Stimulated activated naive B cell treated with anti-CD40 and anti-IgM and Interleukin-4, amounts not matched to agents 10 μg/mL and 1 μg/mL and 100 μg/mL, for 72 hours (primary cell): ENCODE results near the gene MBTPS1.

ENCODE experiments used
- ATAC-seq, 2 donors: fragments of 150-1000 bp; cut with Tn5 transposase; replicated peaks; 2 replicates each; pipeline ENCODE4 v1.10.0; 2021; ENCODE audit warnings: moderate library complexity in 1 of 2
- DNase-seq: peaks from one replicate; pipeline ENCODE4 v3.0.0; 2021
- H3K27ac Mint-ChIP-seq: one replicate; pipeline ENCODE4 v1.8.0; 2022; ENCODE audit warnings: mild to moderate bottlenecking, mixed read lengths
- H3K27me3 Mint-ChIP-seq, 2 donors: one replicate each; pipeline ENCODE4 v1.8.0; 2022; ENCODE audit warnings: mixed read lengths in 2 of 2
- H3K36me3 Mint-ChIP-seq, 2 donors: one replicate each; pipeline ENCODE4 v1.8.0; 2022; ENCODE audit warnings: mixed read lengths in 2 of 2, mild to moderate bottlenecking in 1 of 2
- H3K4me1 Mint-ChIP-seq, 2 donors: one replicate each; pipeline ENCODE4 v1.8.0; 2022; ENCODE audit warnings: mixed read lengths in 2 of 2, mild to moderate bottlenecking in 1 of 2
- H3K4me3 Mint-ChIP-seq, 2 donors: one replicate each; pipeline ENCODE4 v1.8.0; 2022; ENCODE audit warnings: mild to moderate bottlenecking in 2 of 2, mixed read lengths in 2 of 2, moderate library complexity in 1 of 2
- H3K9me3 Mint-ChIP-seq, 2 donors: one replicate each; pipeline ENCODE4 v1.8.0; 2022; ENCODE audit warnings: mixed read lengths in 2 of 2, mild to moderate bottlenecking in 1 of 2

Gene MBTPS1

DNA sequence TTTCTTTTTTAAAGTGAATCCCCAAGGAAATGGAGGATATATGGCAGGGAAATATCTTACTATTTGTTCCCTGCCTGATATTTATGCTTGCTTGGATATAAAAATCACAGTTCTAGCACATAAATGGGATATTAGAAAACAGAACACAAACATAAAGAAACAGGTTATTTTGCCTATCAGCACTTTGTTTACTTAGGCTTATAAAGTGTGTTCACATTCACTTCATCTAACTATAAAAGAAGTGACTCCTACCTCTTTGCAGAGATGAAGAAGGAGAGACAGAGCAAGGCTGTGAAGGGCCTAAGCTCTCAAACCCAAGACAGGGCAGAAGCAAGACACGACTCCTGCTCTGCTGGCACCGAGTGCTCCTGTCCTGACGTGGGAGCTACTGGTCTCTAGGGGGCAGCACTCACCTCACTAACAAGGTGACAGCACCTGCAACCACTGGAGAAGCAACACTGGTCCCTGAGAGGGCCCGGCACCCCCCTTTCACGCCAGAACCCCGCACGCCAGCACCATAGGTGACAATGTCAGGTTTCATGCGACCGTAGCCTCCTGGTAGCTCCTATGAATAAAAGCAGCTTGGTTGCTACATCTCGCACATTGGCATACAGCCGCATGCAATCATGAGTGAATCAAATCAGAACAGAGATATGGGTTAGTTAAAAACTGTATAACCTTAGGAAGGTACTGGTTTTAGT lies 32.0 kb downstream of the MBTPS1 start:
- Mint-ChIP-seq H3K9me3 (no peaks in the 10 kb centered on the region), H3K27me3 (no peaks in the 10 kb centered on the region), H3K4me1 (peaks cover 35 to 46% of the 10 kb centered on the region in 2 donors), H3K27ac (no peak overlapping the region), H3K4me3 (no peak overlapping the region), H3K36me3 (peaks cover 56 to 73% of the 10 kb centered on the region in 2 donors)
- DNase-seq (peak; percentile 46), ATAC-seq (peak; percentile 48 to 56)

DNA sequence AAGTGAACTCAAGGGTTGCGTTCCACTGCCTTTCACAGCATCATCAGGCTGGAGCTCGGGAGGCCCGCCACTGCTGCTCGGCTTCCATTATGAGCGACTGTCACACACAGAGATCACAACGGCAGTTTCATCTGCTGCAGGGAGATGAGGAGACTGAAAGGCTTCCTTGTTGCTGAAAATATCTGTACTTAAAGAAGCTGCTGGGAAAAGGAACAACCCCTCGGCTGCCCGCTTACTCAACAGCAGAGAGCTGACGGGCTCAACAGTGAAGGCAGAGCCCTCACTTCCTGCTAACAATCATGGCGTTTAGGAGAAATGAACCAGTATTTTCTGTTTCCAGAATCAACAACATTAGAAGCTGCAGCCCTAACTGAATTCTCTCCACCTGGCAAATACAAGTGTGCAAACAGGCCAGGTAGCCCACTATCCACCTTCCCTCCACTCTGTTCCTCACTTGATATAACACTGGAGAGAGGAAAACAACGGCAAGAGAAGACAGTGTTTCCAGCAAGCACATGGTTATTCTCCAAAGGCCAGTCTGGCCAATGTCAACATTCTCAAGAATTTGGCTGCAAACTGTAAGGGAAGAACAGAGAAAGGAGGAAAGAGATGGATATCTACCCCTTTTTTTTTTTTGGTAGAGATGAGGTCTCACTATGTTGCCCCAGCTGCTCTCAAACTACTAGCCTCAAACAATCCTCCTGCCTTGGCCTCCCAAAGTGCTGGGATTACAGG lies 33.7 kb downstream of the MBTPS1 start:
- no peak for DNase-seq
- no peak overlapping the region for H3K27ac Mint-ChIP-seq
- peaks cover 53 to 74% of the 10 kb centered on the region in 2 donors for H3K36me3 Mint-ChIP-seq
- no peak for ATAC-seq
- no peak overlapping the region for H3K4me3 Mint-ChIP-seq
- no peaks in the 10 kb centered on the region for H3K9me3 Mint-ChIP-seq
- H3K4me1 Mint-ChIP-seq: peaks cover 22 to 31% of the 10 kb centered on the region in 2 donors
- no peaks in the 10 kb centered on the region for H3K27me3 Mint-ChIP-seq

DNA sequence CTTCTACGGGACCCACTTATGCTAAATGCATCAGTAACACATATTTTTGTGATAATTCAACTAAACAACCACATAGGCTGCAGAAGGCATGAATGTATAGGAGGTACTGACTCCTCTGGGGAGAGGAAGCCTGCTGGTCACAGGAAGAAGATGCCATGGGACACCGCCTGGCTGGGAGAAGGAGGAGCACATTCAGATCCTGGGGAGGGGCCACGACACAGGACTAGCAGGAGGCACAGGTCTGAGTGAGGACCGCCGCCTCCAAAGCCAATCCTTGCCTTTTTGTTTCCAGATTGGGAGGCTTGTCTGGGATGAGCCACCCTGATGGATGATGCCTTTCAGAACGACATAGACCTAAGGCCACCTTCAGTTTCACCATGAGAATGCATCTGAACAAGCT lies 34.6 kb downstream of the MBTPS1 start:
- H3K27ac Mint-ChIP-seq: no peak overlapping the region
- no peak for ATAC-seq
- peaks cover 56 to 76% of the 10 kb centered on the region in 2 donors for H3K36me3 Mint-ChIP-seq
- no peaks in the 10 kb centered on the region for H3K9me3 Mint-ChIP-seq
- H3K27me3 Mint-ChIP-seq: no peaks in the 10 kb centered on the region
- H3K4me3 Mint-ChIP-seq: no peak overlapping the region
- peaks cover 20 to 23% of the 10 kb centered on the region in 2 donors for H3K4me1 Mint-ChIP-seq
- DNase-seq: no peak

DNA sequence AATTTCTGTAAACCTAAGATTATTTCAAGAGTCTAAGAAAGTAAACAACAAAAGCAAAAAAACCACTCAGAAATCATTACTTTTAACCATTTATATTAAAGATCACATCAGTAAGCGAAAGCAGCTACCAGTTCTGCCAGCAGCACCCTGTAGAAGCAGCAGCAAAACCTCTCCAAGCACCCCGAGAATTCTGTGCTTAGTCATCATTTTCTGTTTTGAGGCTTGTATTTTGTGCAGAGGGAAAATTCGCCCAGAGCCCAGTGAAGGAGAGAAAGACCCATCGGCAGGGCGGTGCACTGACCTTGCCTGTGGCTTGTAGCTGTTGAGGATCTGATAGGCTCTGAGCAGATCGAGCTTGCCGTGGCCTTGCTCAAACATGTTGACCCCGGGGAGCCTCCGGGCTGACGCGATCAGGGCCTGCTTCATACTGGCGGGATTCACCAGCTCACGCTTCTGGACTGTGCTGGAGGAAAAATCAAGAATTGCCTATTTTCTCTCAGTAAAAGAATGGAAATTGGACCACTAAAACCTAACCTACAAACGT lies 35.2 kb downstream of the MBTPS1 start:
- Mint-ChIP-seq H3K36me3 (peaks cover 53 to 78% of the 10 kb centered on the region in 2 donors), H3K9me3 (no peaks in the 10 kb centered on the region), H3K4me1 (peaks cover 15 to 17% of the 10 kb centered on the region in 2 donors), H3K27me3 (no peaks in the 10 kb centered on the region), H3K27ac (no peak overlapping the region), H3K4me3 (no peak overlapping the region)
- no peak for ATAC-seq
- DNase-seq: no peak

DNA sequence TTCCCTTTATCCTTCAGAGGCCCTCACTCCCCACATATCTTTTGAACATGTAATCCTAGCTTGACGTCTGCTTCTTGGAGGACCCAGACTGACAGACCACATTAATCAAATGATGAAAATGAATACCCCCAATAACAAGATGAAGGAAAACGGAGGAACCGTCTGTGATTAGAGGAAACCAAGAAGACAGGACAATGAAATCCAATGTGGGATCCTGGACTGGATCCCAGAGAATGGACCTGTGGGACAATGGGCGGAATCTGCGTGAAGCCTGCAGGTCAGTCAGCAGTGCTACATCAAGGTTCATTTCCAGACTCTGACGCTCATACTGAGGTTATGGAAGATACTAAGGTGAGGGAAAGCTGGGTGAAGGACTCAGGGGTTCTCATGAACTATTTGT lies 35.9 kb downstream of the MBTPS1 start:
- DNase-seq (no peak), ATAC-seq (no peak)
- Mint-ChIP-seq H3K4me1 (peaks cover 8 to 10% of the 10 kb centered on the region in 2 donors), H3K27ac (no peak overlapping the region), H3K36me3 (peaks cover 49 to 75% of the 10 kb centered on the region in 2 donors), H3K27me3 (no peaks in the 10 kb centered on the region), H3K4me3 (no peak overlapping the region), H3K9me3 (no peaks in the 10 kb centered on the region)

DNA sequence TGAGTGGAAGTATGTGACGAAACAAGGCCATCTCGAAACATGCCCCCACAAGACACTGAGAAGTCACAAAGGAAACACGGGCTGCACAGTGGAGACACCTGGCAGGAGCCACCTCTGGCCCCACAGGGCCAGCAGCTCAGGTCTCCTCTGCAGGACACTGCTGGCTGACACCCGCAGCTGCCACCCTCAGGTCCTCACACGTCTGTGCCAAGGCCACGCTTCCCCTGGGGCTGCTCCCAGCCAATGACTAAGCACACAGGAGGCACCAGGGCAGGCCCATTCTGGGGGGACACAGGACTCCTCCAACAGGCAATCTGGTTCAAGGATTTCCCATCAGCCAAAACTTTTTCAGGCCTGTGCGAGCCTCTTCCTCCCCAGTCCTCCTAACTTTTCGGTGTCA lies 36.4 kb downstream of the MBTPS1 start:
- H3K27ac Mint-ChIP-seq: no peak overlapping the region
- no peaks in the 10 kb centered on the region for H3K9me3 Mint-ChIP-seq
- H3K36me3 Mint-ChIP-seq: peaks cover 54 to 79% of the 10 kb centered on the region in 2 donors

DNA sequence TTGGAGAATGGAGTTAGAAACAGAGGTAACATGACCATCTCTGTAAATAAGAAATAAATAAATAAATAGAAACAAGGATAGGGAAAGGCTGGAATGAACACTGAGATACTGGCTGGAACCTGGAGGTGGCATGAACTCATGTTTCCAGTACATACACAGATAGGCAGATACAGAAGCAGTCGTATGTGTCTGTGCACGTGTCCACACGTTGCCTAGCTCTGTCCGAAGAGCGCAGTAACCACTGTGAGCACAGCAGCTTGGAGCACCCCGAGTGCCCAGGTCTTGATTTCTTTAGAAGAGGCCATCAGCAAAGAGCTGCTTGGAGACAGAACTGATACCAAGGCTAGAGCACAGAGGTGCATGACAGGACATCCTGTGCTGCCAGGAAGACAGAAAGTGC lies 37.1 kb downstream of the MBTPS1 start:
- Mint-ChIP-seq H3K27ac (no peak overlapping the region), H3K27me3 (no peaks in the 10 kb centered on the region), H3K4me1 (peaks cover 1 to 3% of the 10 kb centered on the region in 2 donors)

More for the DNA sequence above, 36.4 kb downstream of the MBTPS1 start:
- no peak for ATAC-seq
- peaks cover 7 to 8% of the 10 kb centered on the region in 2 donors for H3K4me1 Mint-ChIP-seq
- no peak for DNase-seq
- no peaks in the 10 kb centered on the region for H3K27me3 Mint-ChIP-seq
- H3K4me3 Mint-ChIP-seq: no peak overlapping the region

DNA sequence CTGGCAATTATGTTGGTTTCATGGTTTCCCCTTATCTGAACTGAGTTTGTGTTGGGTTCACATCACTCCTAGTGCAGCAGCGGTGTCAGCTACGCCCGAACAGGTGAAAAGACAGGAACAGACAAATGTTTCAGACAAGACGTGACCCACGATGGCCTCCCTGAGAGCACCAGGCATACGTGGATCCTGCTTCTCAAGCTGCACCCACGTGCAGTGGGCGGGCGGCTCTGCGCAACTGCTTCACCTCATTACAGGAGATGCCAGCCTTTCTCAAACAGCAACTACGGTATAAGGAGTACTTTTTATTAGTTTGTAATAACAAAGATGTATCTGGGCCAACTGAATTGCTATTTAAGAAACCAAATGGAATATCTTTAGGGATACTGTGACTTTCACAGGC lies 41.4 kb downstream of the MBTPS1 start:
- DNase-seq: no peak
- Mint-ChIP-seq H3K9me3 (no peaks in the 10 kb centered on the region), H3K27me3 (no peaks in the 10 kb centered on the region), H3K4me1 (peaks cover 0 to 3% of the 10 kb centered on the region in 2 donors), H3K27ac (no peak overlapping the region), H3K36me3 (peaks cover 51 to 75% of the 10 kb centered on the region in 2 donors), H3K4me3 (no peak overlapping the region)
- ATAC-seq: no peak

More for the DNA sequence above, 37.1 kb downstream of the MBTPS1 start:
- ATAC-seq (no peak), DNase-seq (no peak)
- Mint-ChIP-seq H3K9me3 (no peaks in the 10 kb centered on the region), H3K4me3 (no peak overlapping the region), H3K36me3 (peaks cover 61 to 86% of the 10 kb centered on the region in 2 donors)

DNA sequence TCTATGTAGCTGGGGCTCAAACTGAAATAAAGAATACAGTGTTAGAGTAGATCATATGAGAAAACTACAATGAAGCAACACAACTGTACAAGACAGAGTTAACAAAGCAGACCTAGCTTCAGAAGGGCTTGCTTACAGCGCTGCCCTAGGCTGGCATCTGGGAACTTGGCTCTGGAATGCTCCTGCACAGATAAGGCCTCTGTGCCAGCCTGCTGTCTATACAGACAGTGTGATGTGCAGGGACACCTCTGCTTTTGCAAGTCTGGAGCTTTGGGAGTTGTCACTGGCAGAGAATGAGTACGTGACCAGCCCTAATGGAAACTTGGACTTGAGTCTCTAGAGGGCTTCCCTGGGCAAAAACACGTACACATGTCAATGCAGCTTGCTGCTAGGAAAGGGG lies 42.0 kb downstream of the MBTPS1 start:
- H3K27ac Mint-ChIP-seq: no peak overlapping the region

DNA sequence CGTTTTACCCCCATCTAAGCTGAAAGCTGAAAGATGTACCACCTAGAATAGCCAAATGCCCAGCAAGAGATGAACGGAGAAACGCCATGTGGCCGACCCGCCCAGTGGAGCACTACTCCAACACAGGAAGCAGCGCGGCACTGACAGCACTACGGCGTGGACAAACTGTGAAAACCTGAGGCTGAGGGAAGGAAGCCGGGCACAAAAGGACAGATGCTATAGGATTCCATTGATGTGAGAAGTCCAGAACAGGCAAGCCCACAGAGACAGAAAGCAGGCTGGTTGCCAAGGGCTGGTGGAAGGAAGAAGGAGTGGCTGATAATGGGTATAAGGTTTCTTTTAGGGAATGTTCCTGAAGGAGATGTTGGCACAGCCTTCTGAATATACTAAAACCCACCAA lies 44.7 kb downstream of the MBTPS1 start:
- no peak for DNase-seq
- peaks cover 0 to 11% of the 10 kb centered on the region in 2 donors for H3K4me1 Mint-ChIP-seq
- no peak overlapping the region for H3K4me3 Mint-ChIP-seq
- no peaks in the 10 kb centered on the region for H3K9me3 Mint-ChIP-seq
- peaks cover 44 to 67% of the 10 kb centered on the region in 2 donors for H3K36me3 Mint-ChIP-seq
- no peak overlapping the region for H3K27ac Mint-ChIP-seq
- no peak for ATAC-seq
- H3K27me3 Mint-ChIP-seq: no peaks in the 10 kb centered on the region

More for the DNA sequence above, 42.0 kb downstream of the MBTPS1 start:
- DNase-seq (no peak), ATAC-seq (no peak)
- H3K36me3 Mint-ChIP-seq: peaks cover 46 to 71% of the 10 kb centered on the region in 2 donors
- H3K4me1 Mint-ChIP-seq: peaks cover 2 to 3% of the 10 kb centered on the region in 2 donors
- no peak overlapping the region for H3K4me3 Mint-ChIP-seq
- no peaks in the 10 kb centered on the region for H3K9me3 Mint-ChIP-seq
- no peaks in the 10 kb centered on the region for H3K27me3 Mint-ChIP-seq

DNA sequence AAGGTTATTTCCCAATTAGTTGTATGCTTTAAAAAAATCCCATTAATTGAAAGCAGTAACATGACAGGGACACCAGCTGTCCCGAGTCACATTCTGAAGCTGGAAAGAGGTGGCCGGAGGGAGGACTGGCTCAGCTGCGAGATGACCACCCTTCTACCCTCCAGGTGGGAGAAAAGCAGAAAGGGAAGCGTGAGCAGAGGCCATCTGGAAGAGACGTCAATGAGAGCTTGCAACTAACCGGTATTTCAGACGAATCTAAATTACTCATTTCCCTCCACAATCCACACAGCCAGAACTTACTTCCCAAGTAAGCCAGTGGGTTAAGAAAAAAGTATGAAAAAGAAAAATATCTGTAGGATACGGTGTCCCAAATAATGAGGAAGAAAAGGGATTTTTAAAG lies 45.6 kb downstream of the MBTPS1 start:
- no peak overlapping the region for H3K27ac Mint-ChIP-seq
- no peaks in the 10 kb centered on the region for H3K9me3 Mint-ChIP-seq
- H3K4me1 Mint-ChIP-seq: peaks cover 0 to 11% of the 10 kb centered on the region in 2 donors
- H3K4me3 Mint-ChIP-seq: no peak overlapping the region
- H3K27me3 Mint-ChIP-seq: no peaks in the 10 kb centered on the region
- no peak for ATAC-seq
- DNase-seq: no peak
- peaks cover 46 to 62% of the 10 kb centered on the region in 2 donors for H3K36me3 Mint-ChIP-seq

DNA sequence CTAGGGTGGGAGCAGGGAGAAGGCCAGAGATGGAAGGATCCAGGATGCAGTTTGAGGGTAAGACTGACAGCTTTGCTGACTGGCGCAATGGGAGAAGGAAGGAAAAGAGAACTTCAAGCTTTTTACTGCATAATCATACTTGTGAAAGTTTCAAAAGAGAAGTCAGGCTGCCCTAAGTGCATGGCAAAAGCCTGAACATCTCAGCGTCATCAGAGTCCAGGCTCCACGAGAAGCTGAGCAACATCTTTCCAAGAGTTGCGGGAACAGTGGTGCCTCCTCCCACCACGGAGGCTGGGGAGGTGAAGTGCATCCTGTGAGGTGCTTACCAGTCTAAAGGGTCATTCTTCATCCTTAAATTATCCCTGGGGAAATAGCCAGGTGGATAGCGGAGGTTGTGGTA lies 47.2 kb downstream of the MBTPS1 start:
- no peaks in the 10 kb centered on the region for H3K27me3 Mint-ChIP-seq
- peaks cover 34 to 50% of the 10 kb centered on the region in 2 donors for H3K36me3 Mint-ChIP-seq
- DNase-seq: no peak
- H3K9me3 Mint-ChIP-seq: no peaks in the 10 kb centered on the region
- peak in 1 of 2 donors; percentile 34 for ATAC-seq
- H3K4me1 Mint-ChIP-seq: peaks cover 0 to 11% of the 10 kb centered on the region in 2 donors
- no peak overlapping the region for H3K27ac Mint-ChIP-seq
- no peak overlapping the region for H3K4me3 Mint-ChIP-seq

DNA sequence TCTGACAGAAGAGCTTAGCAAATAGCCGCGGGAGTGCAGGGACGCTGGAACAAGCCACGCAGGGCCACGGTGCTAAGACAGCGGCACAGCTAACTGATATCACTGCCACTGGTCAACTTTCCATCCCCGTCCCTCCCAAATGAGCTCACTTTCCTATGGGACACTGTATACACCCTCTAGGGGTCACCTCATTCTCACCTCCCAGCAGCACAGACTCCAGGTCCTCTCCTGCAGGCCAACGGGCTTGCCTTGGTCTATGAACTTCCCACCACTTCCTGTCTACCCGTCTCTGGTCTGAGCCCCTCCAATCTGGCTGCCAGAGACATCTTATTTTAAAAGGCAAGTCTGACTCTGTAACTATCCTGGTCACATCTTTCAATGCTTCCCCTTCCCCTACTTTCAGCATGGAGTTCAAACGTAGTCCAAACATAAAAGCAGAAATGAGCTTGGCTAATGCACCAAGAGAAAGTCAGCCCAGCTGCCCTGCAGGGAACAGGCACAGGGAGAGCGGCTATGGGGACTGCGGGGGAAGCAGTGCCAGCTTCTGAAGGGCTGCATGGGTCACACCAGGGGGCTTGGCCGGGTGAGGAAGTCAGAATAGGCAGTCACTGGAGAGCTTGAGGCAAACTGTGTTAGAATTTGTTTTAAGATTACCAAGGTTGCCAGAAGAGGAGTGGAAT lies 47.8 kb downstream of the MBTPS1 start:
- Mint-ChIP-seq H3K27me3 (no peaks in the 10 kb centered on the region), H3K9me3 (no peaks in the 10 kb centered on the region), H3K4me3 (peak overlapping the region in 1 of 2 donors; percentile 33), H3K4me1 (peaks cover 0 to 11% of the 10 kb centered on the region in 2 donors), H3K36me3 (peaks cover 36 to 49% of the 10 kb centered on the region in 2 donors), H3K27ac (no peak overlapping the region)
- ATAC-seq (no peak), DNase-seq (no peak)

DNA sequence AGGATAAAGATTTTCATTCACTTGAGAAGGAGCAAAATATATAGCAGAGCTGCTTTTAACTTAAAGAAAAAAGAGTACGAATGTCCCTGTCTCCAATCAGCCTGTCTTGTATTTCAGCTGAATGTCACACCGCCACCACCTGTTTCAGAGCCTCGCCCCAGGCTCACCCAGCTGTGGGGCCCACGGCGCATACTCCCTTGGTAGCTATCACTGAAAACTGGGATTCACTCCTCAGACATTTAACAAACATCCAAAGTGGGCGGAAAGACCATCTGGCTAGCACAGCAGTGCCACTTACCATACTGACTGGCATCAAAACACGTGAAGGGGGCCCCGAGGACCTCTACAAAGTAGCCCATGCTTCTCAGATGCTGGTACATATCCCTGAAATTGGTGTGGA lies 48.7 kb downstream of the MBTPS1 start:
- no peaks in the 10 kb centered on the region for H3K9me3 Mint-ChIP-seq
- ATAC-seq (no peak), DNase-seq (no peak)
- peaks cover 43 to 58% of the 10 kb centered on the region in 2 donors for H3K36me3 Mint-ChIP-seq
- H3K27ac Mint-ChIP-seq: no peak overlapping the region
- no peak overlapping the region for H3K4me3 Mint-ChIP-seq
- H3K4me1 Mint-ChIP-seq: peaks cover 0 to 12% of the 10 kb centered on the region in 2 donors
- no peaks in the 10 kb centered on the region for H3K27me3 Mint-ChIP-seq
